HG03097 (cell line): ENCODE measurements around the gene DNAJB5.

Source experiments
- ATAC-seq: cut with Tn5 transposase; IDR thresholded peaks from one replicate; pipeline ENCODE4 v1.9.1; 2021; ENCODE audit not compliant: unreplicated experiment, low FRiP score

Gene DNAJB5

GRCh38 chr9:34983209-34983608, 6.3 kb upstream of the DNAJB5 start:
- peak; percentile 44 for ATAC-seq

GRCh38 chr9:34984049-34984448, 5.5 kb upstream of the DNAJB5 start:
- no peak for ATAC-seq

DNA sequence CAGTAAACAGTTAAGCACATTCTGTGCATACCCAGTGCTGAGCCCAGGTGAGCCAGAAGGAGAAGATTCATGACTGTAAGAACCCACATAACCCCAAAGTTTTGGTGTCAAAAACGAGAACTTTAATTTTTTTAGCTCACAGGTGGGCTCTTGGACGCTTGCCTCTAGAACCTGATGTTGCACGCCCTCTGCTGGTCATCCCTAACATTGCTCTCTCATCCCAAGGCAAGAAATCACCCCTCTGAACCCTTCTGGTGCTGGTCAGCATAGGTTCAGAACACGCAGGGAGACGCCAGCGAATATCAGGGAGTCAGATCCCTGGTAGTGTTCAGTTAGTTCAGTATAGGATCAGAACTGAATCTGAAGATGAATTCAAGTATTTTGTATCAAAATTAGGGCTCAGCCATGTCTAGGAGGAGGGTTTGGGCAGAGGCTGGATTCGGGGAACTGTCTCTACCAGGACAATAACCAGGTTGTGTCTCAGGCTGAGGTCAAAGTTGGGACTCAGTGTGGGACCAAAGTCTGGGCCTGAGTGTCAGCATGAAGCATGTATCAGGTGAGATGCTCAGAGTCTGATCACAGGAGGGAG, 4.1 kb upstream of the DNAJB5 start:
- ATAC-seq = no peak

DNA sequence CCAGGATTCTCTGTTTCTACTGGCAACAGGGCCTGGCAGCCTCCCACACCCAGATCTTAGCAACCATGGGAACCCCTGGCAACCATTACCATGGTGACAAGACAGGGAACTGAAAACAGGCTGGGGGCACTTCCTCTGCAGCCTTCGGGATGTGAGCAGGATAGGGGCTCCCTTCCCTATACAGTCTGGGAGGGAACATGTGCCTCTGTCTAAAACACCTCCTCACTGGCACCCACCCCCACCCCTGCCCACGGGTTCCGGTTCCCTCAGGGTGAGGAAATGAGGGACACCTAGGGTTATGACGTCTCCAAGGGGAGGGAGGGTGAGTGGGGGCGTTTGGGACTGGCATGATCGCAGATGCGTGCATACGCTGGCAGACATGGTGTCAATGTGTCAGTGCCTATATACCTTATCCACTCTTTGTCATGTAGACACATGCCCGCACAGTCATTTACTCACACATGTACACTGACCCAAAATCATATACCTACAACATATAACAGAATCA, 3.0 kb upstream of the DNAJB5 start:
- no peak for ATAC-seq

DNA sequence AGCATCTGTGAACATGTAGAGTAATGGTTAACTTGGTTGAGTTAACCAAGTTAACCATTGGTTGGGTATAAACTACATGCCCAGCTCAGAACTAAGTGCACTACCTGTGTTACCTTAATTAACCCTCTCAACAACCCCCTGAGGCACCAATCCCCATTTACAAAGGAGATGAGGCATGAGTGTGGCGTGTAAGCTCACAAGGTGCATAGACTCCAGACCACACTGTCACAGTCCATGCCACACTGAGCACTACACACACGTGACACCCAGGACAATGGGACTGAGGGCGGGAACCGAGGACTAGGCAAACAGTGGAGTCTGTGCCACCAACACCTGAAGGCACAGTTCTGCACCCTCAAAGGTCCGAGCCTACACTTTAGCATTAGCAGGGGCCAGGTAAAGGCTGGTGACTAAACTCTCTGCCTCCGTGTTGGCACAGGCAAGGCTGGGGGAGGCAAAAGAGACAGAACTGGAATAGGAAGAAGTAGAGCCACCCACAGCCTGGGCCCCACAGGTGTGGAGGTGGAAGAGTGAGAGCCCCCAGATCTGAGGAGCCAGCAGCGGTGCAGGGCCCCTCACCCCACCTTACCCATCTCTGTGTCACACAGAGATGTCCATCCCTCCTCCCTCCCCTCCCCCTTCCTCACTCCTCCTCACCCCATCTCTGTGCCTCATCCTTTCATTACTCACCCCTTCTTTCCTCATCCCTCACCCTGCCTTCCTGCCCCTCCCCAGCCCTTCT, 2.2 kb upstream of the DNAJB5 start:
- no peak for ATAC-seq

DNA sequence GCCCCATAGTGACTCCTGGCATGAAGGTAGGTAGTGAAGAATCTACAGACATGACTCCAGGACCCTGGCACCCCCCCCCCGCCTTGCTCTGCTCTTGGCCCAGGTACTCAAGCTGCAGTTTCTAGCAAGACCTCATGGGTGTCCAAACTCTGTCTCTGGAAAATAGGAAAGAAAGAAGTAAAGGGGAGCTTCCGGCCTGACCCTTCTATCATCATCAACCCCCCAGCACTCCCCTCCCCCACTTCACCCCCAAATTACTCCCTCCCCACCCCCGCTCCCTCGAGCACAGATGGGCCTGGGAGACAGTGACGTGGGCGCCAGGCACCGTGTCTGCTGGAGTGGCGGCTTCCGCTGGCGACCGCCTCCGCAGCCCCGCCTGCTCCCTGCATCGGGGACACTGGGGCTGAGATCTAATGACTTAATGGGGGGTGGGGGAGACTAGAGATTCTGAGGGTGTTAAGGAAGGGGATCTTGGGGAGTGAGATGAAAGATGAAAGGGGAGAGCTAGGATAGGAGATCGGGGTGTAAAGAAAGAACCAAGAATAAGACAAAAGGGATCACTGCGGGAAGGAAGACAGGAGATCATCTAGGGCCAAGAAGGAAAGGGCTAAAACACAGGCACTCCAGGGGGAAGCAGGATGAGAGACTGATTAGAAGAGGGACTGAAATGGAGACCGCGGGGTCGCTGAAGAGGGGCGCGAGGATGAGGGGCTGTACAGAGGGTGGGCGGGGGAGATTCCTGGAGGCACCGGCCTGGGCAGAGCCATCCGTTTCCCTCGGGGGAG, 1.1 kb upstream of the DNAJB5 start:
- ATAC-seq = no peak

- ATAC-seq = no peak
These were observed 546 bp downstream of the DNAJB5 start for GRCh38 chr9:34989946-34990635.

DNA sequence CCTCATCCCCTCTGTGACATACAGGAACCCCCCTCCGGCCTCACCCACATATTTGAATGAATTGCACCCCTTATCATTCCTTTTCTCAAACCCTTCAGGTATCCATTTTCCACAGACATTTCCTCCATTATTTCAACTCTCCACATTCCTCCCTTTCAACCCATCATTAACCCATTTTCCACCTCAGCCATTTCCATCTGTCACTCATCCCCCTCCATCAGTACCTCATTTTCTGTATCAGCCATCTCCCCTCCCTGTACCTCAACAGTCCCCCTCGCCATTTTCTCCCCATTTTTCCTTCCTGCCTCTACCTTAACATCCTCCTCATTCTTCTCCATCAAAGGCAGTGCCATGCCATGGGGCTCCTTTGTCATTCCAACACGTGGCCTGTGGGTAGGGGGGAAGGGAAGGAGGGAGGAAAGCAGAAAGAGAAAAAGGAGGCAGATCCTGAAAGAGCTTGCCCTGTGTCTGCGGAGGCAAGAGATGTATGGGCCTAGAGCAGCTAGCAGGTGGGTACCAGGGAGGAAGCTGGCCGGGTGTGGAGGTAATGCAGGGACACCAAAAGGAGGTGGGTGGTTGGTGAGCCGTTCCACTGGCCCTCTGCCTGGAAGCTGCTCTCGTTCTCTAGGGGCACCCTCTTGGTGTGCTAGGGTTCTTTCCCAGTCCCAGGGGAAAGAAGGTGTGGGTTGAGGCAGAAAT, 1.5 kb downstream of the DNAJB5 start:
- no peak for ATAC-seq

DNA sequence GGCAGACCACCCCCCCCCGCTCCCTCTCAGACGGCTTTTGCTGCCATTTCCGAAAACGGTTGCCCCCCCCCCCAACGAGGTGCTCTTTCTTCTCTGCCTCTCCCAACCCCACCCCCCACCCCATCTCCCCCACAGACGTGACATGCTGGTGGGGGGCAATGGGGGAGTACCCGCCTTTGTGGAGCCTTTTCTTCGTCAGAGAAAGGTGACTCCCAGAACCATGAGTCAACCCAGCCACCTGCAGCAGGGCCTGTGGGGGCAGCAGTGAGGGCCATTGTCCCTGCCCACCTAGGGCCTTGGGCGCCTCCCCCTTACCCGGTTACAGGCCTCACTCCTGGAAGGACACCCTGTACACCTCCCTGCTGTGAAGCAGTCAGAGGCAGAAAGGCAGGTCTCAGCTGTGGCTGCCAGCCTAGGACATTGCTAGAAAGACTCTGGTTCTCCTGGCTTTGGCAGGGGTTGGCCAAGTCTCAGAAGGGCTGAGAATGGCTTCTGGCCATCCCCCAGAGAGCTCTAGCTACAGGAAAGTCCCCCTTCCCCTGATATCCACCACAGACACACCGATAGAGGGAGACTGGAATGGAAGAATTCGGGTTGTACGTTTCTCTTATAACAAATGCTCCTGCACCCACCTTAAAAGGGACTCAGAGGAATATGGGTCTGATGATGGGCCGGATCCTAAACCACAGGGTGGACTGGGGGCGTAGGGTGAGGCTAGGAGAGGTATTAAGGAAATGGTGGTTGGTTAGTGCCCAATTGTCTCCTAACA, 2.2 kb downstream of the DNAJB5 start:
- ATAC-seq = no peak

GRCh38 chr9:34992376-34992951, 2.9 kb downstream of the DNAJB5 start:
- ATAC-seq = no peak

DNA sequence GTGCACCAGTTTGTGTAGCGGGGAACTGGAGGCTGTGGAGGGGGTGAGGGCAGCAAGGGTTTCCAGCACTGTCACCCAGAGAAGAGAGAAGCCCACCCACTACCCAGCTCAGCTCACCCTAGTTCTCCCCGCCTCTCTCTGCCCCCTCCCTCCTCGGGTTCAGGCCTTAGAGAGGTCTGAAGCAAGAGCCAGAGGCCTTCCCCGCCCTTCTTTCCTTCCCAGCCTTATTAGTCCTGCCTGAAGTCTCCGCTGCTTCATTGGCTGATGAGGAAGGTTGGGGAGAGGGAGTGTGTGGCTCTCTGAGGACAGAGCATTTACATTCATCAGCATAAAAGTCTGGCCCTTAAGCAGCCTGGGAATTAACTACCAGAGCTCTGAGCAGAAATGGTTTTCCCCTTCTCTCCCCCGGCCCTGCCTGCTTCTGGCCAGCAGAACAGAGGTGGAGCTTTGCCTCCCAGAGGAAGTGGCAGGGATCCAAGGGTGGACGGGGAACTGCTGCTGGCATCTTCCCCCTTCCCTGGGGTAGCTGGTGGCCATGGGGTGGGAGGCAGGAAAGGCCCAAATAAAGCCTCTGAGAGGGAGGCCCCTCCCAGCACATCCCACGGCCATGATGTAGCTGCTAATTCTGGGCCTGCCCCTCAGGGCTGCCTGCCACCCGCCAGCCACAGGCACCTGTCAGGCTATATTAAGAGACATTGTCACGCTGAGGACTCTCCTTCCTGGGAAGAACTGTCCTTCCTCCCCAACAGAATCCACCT, 4.1 kb downstream of the DNAJB5 start:
- ATAC-seq = no peak

- ATAC-seq = no peak
These were observed 4.8 kb downstream of the DNAJB5 start for GRCh38 chr9:34994260-34994899.

DNA sequence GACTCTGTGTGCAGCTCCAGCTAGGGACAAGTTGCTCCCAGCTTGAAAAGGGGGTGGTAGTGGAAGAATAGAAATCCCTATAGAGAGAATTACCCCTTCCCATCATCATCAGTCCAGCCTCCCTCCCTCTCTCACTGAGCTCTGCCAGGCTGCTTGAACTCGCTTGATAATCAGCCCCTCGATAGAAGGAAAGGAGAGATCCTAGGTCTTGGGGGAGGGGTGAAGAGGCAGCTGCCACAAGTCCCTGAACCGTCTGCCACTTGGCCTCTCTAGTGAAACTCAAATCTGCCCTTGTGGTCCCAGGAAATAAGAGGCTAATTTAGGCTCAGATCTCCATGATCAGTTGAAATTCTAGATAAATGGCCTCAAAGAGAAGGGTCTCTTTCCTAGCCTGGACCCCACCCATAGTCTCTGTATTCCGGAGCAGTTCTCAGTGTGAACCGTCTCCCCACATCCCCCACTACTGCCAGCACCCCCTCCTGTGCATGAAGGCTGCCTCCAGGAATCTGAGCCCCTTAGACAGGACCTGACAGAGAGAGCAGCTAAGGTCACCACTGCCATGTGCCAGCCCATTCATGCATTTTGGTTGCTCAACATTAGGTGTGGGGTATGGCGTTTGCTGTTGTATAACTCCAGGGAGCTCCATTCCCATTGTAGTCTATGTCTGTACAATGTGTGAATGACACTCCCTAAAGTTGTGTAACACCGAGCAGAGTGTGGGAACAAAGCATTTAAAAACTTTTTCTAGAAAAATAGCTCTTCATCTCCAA, 5.5 kb downstream of the DNAJB5 start:
- ATAC-seq = no peak

GRCh38 chr9:34995670-34996060, 6.1 kb downstream of the DNAJB5 start:
- no peak for ATAC-seq

GRCh38 chr9:34996181-34996904, 6.8 kb downstream of the DNAJB5 start:
- ATAC-seq = no peak

DNA sequence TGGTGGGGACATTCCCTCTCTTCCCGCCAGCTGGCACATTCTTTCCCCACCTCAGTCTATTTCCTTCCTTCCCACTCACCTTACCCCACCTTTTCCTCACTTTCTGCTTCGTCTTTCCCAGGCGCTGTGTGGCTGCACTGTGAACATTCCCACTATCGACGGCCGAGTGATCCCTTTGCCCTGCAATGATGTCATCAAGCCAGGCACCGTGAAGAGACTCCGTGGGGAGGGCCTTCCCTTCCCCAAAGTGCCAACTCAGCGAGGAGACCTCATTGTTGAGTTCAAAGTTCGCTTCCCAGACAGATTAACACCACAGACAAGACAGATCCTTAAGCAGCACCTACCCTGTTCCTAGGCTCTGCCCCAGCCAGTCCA, 7.3 kb downstream of the DNAJB5 start:
- no peak for ATAC-seq

DNA sequence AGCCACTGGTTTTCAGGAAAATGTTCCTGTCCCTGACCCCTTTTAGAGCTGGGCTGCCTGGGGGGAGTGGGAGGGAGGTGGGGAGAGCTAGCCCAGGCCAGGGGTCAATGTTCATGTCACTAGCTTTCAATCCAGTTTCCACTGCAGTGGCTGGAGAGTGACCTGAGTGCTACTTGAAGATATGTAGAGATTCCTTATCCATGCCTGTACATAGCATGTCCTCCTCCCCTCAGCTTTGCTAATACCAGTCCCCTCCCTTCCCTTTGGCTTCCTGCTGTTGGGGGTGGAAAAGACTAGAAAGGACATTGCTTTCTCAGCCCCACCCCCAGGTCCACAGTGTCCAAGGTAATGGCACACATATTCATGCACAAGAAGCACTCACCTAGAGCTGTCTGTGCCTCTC, 7.8 kb downstream of the DNAJB5 start:
- no peak for ATAC-seq
